Measurements from ENCODE around the gene CCK.
"Not testable (repeated sequence)": the region's sequence is repeated elsewhere in the genome, so short reads cannot be mapped to it uniquely, and the experiment has no call there.

The CCK gene

GRCh38 chr3:42266085-42266484, at the start of gene CCK:
Gene CCK, minus strand, starts transcription at chr3:42266185. Its CDS starts 2,555 bp downstream, at chr3:42263630.
- DNase-seq: no peak

DNA sequence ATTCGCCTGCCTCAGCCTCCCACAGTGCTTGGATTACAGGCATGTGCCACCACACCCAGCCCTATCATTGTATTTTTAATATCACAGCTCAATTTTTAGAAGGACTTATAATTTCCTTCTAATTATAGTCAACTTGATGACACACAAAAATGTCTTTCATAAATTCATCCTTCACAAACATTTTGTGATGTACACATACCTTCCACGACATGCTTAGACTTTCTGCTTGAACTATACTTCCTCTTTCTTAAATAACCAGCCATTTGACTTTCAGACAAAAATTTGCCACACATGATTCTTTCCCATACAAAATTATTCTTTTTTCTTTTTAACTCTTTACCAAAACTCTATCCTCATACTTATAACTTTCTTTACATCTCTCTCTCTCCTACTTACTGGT, 48.4 kb upstream of the CCK start:
- DNase-seq: no peak

DNA sequence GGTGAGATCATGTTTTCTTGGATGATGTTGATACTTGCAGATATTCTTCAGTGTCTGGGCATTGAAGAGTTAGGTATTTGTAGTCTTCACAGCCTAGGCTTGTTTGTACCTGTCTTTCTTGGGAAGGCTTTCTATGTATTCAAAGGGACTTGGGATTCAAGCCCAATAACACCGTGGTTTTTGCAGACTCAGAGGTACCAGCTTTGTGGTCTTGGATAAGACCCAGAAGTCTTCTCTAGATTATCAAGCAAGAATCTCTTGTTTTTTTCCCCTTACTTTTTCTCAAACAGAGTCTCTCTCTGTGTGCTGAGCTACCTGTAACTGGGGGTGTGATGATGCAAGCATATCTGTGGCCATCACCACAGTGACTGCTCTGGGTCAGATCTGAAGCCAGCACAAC, 42.7 kb upstream of the CCK start:
- no peak for DNase-seq

GRCh38 chr3:42306499-42306898, 40.5 kb upstream of the CCK start:
- DNase-seq: no peak

- DNase-seq: no peak
These were observed 37.1 kb upstream of the CCK start for GRCh38 chr3:42302924-42303634.

GRCh38 chr3:42301446-42302175, 35.6 kb upstream of the CCK start:
- DNase-seq: no peak

- DNase-seq: no peak
These were observed 34.8 kb upstream of the CCK start for GRCh38 chr3:42300778-42301177.

DNA sequence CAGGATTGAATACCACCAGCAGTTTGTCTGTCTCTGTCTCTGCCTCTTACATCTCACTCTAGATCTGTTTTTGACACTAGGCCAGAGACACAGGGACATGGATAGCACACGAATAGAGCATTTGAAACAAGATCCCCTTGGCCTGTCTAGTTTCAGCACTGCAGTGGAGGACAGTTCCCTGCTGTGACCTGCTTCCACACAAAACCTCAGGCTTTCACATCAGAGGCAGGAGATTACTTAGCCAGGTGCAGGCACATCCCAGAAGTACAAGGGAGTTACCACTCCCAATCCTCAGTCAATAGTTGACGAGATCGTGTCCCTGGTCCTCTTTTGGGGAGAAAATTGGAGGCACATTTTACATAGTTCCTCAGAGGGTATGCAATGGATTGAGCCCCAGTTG, 34.0 kb upstream of the CCK start:
- peak; percentile 50 for DNase-seq

GRCh38 chr3:42298259-42298658, 32.3 kb upstream of the CCK start:
- no peak for DNase-seq

DNA sequence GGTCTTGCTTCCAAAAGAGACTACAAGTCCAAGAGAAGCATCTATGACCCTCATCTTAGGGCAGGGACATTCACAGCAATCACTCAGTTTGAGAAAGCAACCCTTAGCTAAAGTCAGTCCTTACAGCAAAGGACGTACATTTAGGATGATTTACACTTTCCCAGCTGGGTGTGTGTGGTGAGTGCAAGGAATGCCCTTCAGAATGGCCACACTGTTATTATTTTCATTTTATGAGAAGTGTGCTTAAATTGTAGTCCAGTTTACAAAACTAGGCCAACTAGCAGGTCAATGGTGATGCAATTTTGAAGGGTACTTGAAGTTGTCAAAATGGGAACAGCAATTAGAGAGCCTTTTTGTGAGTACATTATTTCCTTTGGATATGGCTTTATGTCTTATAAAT, 26.0 kb upstream of the CCK start:
- DNase-seq: no peak

DNA sequence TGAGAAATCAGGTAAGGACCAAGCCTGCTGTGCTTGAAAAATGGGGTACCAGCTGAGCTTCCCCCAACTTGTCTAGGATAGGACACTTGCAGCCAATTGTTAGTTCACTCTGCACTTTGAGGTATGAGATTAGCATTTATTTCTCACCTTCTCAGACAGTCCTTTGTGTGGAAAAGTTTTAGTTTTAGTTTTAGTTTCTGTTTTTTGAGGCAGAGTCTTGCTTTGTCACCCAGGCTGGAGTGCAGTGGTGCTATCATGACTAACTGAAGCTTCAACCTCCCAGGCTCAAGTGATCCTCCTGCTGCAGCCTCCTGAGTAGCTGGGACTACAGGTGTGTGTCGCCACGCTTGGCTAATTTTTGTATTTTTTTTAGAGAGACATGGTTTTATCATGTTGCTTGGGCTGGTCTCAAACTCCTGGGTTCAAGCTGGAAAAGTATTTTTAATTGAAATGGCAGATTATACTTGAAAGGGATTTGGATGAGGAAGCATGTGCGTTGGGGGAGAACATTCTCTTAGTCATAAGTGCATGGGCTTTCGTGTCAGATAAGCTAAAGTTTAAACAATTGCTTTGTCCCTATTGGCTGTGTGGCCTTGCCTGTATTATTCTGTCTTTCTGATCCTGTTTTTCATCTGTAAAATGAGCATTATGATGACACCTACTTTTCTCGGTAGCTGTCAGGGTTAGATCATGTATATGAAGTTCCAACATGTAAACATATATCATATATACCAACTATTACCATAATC, 25.2 kb upstream of the CCK start:
- no peak for DNase-seq

DNA sequence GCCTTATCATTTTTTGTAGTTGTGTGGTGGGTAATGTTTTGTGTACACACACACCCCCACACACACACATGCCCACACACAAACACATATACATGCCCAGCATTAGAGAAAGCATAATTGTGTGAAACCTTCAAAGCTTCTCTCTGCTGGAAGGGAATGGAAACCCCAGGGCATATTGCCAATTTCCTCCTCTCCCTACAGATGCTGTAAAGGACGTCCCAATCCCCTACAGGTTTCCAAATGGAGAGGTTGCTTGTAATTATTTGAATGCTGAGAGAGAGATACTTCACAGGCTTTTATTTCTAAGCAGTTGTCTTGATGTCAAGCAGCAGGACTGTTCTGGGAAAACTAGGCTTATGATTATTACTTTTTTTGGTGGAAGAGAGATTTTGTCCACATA, 23.0 kb upstream of the CCK start:
- no peak for DNase-seq

DNA sequence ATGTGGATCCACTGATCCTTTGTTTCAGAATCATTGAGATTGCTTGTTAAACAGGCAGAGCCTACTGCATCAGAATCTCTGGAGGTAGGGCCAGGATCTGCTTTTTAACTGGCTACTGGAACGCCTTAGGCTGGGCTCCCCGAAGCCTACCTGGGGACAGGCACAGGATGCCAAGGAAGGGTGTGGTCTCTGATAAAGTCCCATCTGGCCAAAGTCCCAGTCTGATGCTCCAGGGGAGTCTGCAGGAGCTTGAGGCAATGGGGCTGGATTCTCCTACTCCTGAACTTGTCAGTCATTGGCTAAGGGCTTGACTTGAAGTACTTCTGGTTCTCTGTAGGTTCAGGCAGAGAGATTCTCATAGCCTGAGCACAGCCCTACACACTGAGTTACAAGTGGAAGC, 22.4 kb upstream of the CCK start:
- DNase-seq: no peak

GRCh38 chr3:42287423-42287822, 21.4 kb upstream of the CCK start:
- DNase-seq: not testable (repeated sequence)

- DNase-seq: no peak
These were observed 11.7 kb upstream of the CCK start for GRCh38 chr3:42277676-42278075.

DNA sequence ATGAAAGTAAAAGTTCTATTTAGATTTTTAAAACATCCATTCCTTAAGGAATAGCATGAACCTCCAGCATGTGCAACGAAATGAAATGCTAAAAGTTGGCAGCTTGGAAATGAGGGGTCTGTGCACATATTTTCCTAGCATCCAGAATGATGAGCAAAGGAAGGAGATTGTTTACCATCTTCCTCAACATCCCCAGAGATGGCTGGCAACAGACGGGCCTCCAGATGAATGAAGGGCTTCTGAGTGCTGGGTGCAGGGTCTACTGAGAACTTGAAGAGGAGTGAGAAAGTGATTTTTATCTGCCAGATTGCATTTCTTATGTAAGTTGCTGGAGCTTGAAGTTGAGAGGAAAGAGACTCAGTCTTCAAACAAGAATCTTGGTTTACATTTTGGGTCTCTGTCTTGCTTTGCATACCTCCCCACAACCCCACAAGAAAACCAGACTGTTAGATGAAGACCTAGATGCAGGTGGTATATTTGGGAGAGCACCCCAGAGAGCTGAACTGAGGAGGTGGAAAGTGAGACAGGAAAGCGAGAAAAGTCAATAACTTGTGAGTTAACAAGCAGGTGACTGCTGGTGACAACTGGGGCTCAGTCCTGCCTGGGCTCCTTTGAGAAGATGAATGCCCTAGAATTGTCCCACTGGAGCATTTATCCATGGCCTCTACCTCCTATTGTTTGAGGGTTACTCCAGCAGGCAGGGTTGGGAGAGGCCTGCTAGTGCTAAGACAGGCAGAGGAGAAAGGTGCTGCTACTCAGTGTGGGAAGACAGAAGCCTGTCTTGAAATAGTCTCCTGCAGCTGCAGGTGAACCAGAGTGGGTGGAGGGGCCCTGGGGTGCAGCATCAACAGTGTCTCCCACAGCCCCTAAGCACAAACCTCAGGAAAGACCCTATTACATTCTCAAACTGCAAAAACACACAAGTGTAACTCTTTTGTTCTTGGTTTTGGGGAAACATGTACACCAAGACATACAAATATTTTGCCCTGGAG, 10.5 kb upstream of the CCK start:
- no peak for DNase-seq

DNA sequence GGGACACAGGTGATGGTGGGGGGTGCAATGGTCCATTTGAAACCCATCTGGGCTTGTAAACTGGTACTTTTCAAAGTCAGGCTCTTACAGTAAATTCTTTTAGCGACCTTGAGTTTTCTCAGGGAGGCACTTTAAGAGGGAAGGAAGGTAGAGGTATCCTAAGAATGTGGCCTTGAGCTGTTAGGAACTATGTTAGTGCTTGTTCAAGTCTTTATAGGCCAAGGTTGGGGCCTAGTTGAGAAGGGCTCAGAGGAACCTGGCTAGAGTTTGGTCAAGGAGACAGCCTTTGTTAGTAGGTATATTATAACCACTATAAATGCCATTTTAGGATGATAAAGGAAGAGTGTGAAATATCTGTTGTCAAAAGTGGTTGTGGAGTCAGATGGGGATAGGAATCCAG, 9.2 kb upstream of the CCK start:
- no peak for DNase-seq

DNA sequence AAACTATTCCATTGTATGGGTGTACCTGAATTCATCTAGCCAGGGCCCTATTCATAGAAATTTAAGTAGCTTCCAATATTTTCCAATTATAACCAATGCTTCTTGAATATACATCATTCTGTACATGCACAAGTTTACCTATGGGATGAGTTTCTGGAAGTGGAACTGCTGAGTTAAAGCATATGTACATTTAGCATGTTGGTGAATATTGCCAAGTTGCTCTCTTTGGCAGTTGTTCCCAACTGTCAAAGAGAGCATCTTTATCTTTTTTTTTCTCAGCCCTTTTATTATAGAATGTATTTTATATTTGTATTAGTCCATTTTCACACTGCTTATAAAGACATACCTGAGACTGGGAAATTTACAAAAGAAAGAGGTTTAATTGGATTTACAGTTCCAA, 8.3 kb upstream of the CCK start:
- no peak for DNase-seq

- no peak for DNase-seq
These were observed 7.4 kb upstream of the CCK start for GRCh38 chr3:42273361-42273760.

DNA sequence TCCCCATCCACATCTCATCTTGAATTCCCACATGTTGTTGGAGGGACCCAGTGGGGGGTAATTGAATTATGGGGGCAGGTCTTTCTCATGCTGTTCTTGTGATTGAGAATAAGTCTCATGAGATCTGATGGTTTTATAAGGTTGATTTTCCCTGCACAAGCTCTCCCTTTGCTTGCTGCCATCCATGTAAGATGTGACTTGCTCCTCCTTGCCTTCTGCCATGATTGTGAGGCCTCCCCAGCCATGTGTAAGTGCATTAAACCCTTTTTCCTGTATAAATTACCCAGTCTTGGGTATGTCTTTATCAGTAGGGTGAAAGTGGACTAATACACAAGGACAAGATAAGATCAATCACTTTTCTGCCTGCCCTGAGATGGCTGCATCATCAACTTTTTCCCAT, 5.8 kb upstream of the CCK start:
- no peak for DNase-seq

DNA sequence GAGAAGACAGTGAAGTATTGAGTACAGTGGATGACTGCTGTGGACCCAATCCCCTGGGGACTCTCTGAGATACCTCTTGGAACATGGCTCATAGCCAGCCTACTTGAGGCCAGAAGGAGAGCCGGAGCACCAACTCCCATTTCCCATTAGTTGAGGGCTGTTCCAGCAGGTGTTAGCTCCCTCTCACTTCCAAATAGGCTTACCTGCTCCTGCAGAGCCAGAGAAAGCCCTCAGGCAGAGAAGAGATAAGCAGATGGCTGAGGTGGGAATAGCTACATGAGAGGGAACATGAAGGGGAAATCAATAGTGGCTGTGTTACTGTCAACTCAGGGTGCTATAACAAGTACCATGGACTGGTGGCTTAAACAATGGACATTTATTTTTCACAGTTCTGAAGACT, 4.6 kb upstream of the CCK start:
- DNase-seq: no peak

GRCh38 chr3:42269647-42270046, 3.7 kb upstream of the CCK start:
- DNase-seq: no peak

- DNase-seq: no peak
These were observed 1.9 kb upstream of the CCK start for GRCh38 chr3:42267878-42268277.

Measured in femur (tissue), 1 donor.